Activated T-cell treated with anti-CD3 and anti-CD28 coated beads for 48 hours (primary cell): ENCODE results near the gene ENTPD6.

Experiments used
- DNase-seq: peaks from one replicate; pipeline ENCODE4 v3.0.0-alpha.2; 2020; ENCODE audit warnings: low read depth

Gene ENTPD6

GRCh38 chr20:25209400-25209799 lies 13.9 kb downstream of the ENTPD6 start:
- DNase-seq: no peak

GRCh38 chr20:25209911-25210310 lies 14.4 kb downstream of the ENTPD6 start:
- DNase-seq: no peak

GRCh38 chr20:25211273-25211672 lies 15.8 kb downstream of the ENTPD6 start:
- no peak for DNase-seq

GRCh38 chr20:25212242-25212641 lies 16.7 kb downstream of the ENTPD6 start:
- DNase-seq: no peak

- no peak for DNase-seq
Observed at GRCh38 chr20:25213566-25214425, 18.3 kb downstream of the ENTPD6 start.

- no peak for DNase-seq
Observed at GRCh38 chr20:25214426-25214790, 18.9 kb downstream of the ENTPD6 start.

- DNase-seq: no peak
Observed at GRCh38 chr20:25214819-25215218, 19.3 kb downstream of the ENTPD6 start.

- DNase-seq: no peak
Observed at GRCh38 chr20:25215521-25215920, 20.0 kb downstream of the ENTPD6 start.

- no peak for DNase-seq
Observed at GRCh38 chr20:25216199-25216945, 20.9 kb downstream of the ENTPD6 start.

- no peak for DNase-seq
Observed at GRCh38 chr20:25217161-25218108, 21.9 kb downstream of the ENTPD6 start.

GRCh38 chr20:25218109-25218486 lies 22.6 kb downstream of the ENTPD6 start:
- no peak for DNase-seq

- DNase-seq: no peak
Observed at GRCh38 chr20:25218492-25218891, 23.0 kb downstream of the ENTPD6 start.

- no peak for DNase-seq
Observed at GRCh38 chr20:25219365-25219764, 23.9 kb downstream of the ENTPD6 start.

- no peak for DNase-seq
Observed at GRCh38 chr20:25220021-25220730, 24.7 kb downstream of the ENTPD6 start.

- DNase-seq: no peak
Observed at GRCh38 chr20:25220810-25221591, 25.5 kb downstream of the ENTPD6 start.

- DNase-seq: no peak
Observed at GRCh38 chr20:25221592-25222460, 26.3 kb downstream of the ENTPD6 start.

- DNase-seq: no peak
Observed at GRCh38 chr20:25222461-25223178, 27.1 kb downstream of the ENTPD6 start.

- peak; percentile 57 for DNase-seq
Observed at GRCh38 chr20:25223179-25223661, 27.7 kb downstream of the ENTPD6 start.
